H9 (cell line): Measurements from ENCODE around the gene HNRNPA3. TPM values are rescaled to one million over a fixed set of nuclear protein-coding genes. Genes with fewer than 3 reads are reported as not detected.
A peak's percentile ranks its signal among the peaks of the same experiment; 100 is the strongest.
"Not testable (repeated sequence)": the region's sequence is repeated elsewhere in the genome, so short reads cannot be mapped to it uniquely, and the experiment has no call there.

Source experiments
- DNase-seq: peaks from one replicate; pipeline ENCODE4 v3.0.0-alpha.2; 2017
- H2AFZ ChIP-seq: one replicate; pipeline ENCODE4 v1.6.1; 2013; ENCODE audit warnings: mild to moderate bottlenecking, low read length, control low read depth, moderate library complexity
- H2AK5ac ChIP-seq: 2 replicates; pipeline ENCODE4 v1.6.1; 2013; ENCODE audit warnings: low read length, control low read depth, mixed read lengths; ENCODE audit not compliant: insufficient read length
- H2BK120ac ChIP-seq: one replicate; pipeline ENCODE4 v1.6.1; 2013; ENCODE audit warnings: low read depth, mild to moderate bottlenecking, low read length, control low read depth, inconsistent platforms; ENCODE audit not compliant: poor library complexity, severe bottlenecking
- H2BK12ac ChIP-seq: 2 replicates; pipeline ENCODE4 v1.6.1; 2013; ENCODE audit warnings: low read length, control low read depth, mixed read lengths, low read depth; ENCODE audit not compliant: insufficient read length
- H2BK15ac ChIP-seq: 2 replicates; pipeline ENCODE4 v1.6.1; 2013; ENCODE audit warnings: low read depth, low read length, control low read depth
- H2BK20ac ChIP-seq: one replicate; pipeline ENCODE4 v1.6.1; 2013; ENCODE audit warnings: low read depth, mild to moderate bottlenecking, low read length, control low read depth, inconsistent platforms; ENCODE audit not compliant: poor library complexity, severe bottlenecking
- H2BK5ac ChIP-seq: 2 replicates; pipeline ENCODE4 v1.6.1; 2013; ENCODE audit warnings: low read length, control low read depth, mixed read lengths; ENCODE audit not compliant: insufficient read length
- H3K14ac ChIP-seq: 2 replicates; pipeline ENCODE4 v1.6.1; 2013; ENCODE audit warnings: low read length, control low read depth; ENCODE audit not compliant: insufficient read depth
- H3K18ac ChIP-seq: 2 replicates; pipeline ENCODE4 v1.6.1; 2013; ENCODE audit warnings: low read depth, mild to moderate bottlenecking, mixed read lengths, low read length, control low read depth; ENCODE audit not compliant: insufficient read length
- H3K23ac ChIP-seq: 2 replicates; pipeline ENCODE4 v1.6.1; 2013; ENCODE audit warnings: low read length, control low read depth, mixed read lengths, low read depth; ENCODE audit not compliant: insufficient read length
- H3K23me2 ChIP-seq: 2 replicates; pipeline ENCODE4 v1.6.1; 2013; ENCODE audit warnings: low read depth, mild to moderate bottlenecking, mixed read lengths, low read length, control low read depth; ENCODE audit not compliant: insufficient read length, poor library complexity, severe bottlenecking
- H3K27ac ChIP-seq: 2 replicates; pipeline ENCODE4 v1.5.1; 2013; ENCODE audit warnings: low read length, control low read depth, mixed read lengths, low read depth; ENCODE audit not compliant: insufficient read length
- H3K27me3 ChIP-seq: 2 replicates; pipeline ENCODE4 v1.6.1; 2013; ENCODE audit warnings: low read length, control low read depth, inconsistent platforms; ENCODE audit not compliant: insufficient read depth
- H3K4ac ChIP-seq: 2 replicates; pipeline ENCODE4 v1.6.1; 2013; ENCODE audit warnings: low read depth, mild to moderate bottlenecking, control low read depth, inconsistent platforms, low read length, moderate library complexity
- H3K4me1 ChIP-seq: 2 replicates; pipeline ENCODE4 v1.6.1; 2013; ENCODE audit warnings: low read length, control low read depth, inconsistent platforms; ENCODE audit not compliant: insufficient read depth
- H3K4me2 ChIP-seq: 2 replicates; pipeline ENCODE4 v1.6.1; 2013; ENCODE audit warnings: low read length, control low read depth, mixed read lengths; ENCODE audit not compliant: insufficient read length, insufficient read depth
- H3K56ac ChIP-seq: 2 replicates; pipeline ENCODE4 v1.6.1; 2013; ENCODE audit warnings: low read depth, mild to moderate bottlenecking, mixed read lengths, low read length, control low read depth; ENCODE audit not compliant: insufficient read length
- H3K79me1 ChIP-seq: 2 replicates; pipeline ENCODE4 v1.6.1; 2013; ENCODE audit warnings: low read depth, mild to moderate bottlenecking, moderate library complexity, low read length, control low read depth, inconsistent platforms; ENCODE audit not compliant: insufficient read depth, poor library complexity, severe bottlenecking
- H3K79me2 ChIP-seq: 2 replicates; pipeline ENCODE4 v1.6.1; 2013; ENCODE audit warnings: low read length, control low read depth, inconsistent platforms; ENCODE audit not compliant: insufficient read depth
- H3K9ac ChIP-seq: 2 replicates; pipeline ENCODE4 v1.6.1; 2013; ENCODE audit warnings: low read length, control low read depth, mixed read lengths; ENCODE audit not compliant: insufficient read length; ENCODE audit errors: extremely low read depth
- H3K9me3 ChIP-seq: one replicate; pipeline ENCODE4 v1.6.1; 2013; ENCODE audit warnings: low read depth, low read length, inconsistent platforms; ENCODE audit not compliant: control insufficient read depth
- H3T11ph ChIP-seq: one replicate; pipeline ENCODE4 v1.6.1; 2013; ENCODE audit warnings: mild to moderate bottlenecking, low read length, control low read depth, inconsistent platforms
- H4K20me1 ChIP-seq: one replicate; pipeline ENCODE4 v1.6.1; 2013; ENCODE audit not compliant: control insufficient read depth, insufficient read length, insufficient read depth
- H4K5ac ChIP-seq: 2 replicates; pipeline ENCODE4 v1.6.1; 2013; ENCODE audit warnings: low read depth, mild to moderate bottlenecking, mixed read lengths, low read length, control low read depth; ENCODE audit not compliant: insufficient read length
- H4K8ac ChIP-seq: replicated peaks from 2 replicates; pipeline ENCODE4 v1.6.1; 2013; ENCODE audit warnings: low read length, control low read depth, mixed read lengths, low read depth; ENCODE audit not compliant: insufficient read length
- H4K91ac ChIP-seq: 2 replicates; pipeline ENCODE4 v1.6.1; 2013; ENCODE audit warnings: low read depth, mild to moderate bottlenecking, moderate library complexity, mixed read lengths, low read length, control low read depth; ENCODE audit not compliant: insufficient read length
- H3K27ac Mint-ChIP-seq, 3 experiments: 2 replicates in 2 of 3; 3 replicates in 1 of 3; pipeline ENCODE4 v1.8.0; 2020 to 2021; ENCODE audit warnings: mixed read lengths in 3 of 3, mild to moderate bottlenecking in 1 of 3, moderate library complexity in 1 of 3
- H3K27me3 Mint-ChIP-seq: 2 replicates; pipeline ENCODE4 v1.8.0; 2021; ENCODE audit warnings: low read depth, mild to moderate bottlenecking, moderate library complexity, mixed read lengths
- H3K36me3 Mint-ChIP-seq, 3 experiments: 2 replicates in 2 of 3; 3 replicates in 1 of 3; pipeline ENCODE4 v1.8.0; 2020 to 2021; ENCODE audit warnings: low read depth in 3 of 3, mixed read lengths in 3 of 3; ENCODE audit not compliant: insufficient read depth in 1 of 3
- H3K4me1 Mint-ChIP-seq, 2 experiments: 2 replicates each; pipeline ENCODE4 v1.8.0; 2020; ENCODE audit warnings: mixed read lengths in 2 of 2
- H3K4me3 Mint-ChIP-seq, 2 experiments: 2 replicates in 1 of 2; 3 replicates in 1 of 2; pipeline ENCODE4 v1.8.0; 2020 to 2021; ENCODE audit warnings: mild to moderate bottlenecking in 2 of 2, mixed read lengths in 2 of 2, moderate library complexity in 1 of 2
- H3K9me3 Mint-ChIP-seq, 2 experiments: 2 replicates in 1 of 2; 3 replicates in 1 of 2; pipeline ENCODE4 v1.8.0; 2020; ENCODE audit warnings: mild to moderate bottlenecking in 2 of 2, mixed read lengths in 2 of 2, moderate library complexity in 1 of 2
- WGBS: extraction: QIAGEN DNeasy Blood & Tissue Kit; methylation state at CpG from one replicate; pipeline ENCODE4 v1.1.7; 2013; ENCODE audit warnings: missing lambda C conversion rate, low lambda C conversion rate, mixed read lengths; ENCODE audit not compliant: insufficient read length; ENCODE audit errors: extremely low coverage; 5-methylcytosine and 5-hydroxymethylcytosine counted together
- total RNA-seq: library from RNA; stranded (reverse); gene quantifications from 2 replicates; pipeline ENCODE4 v1.2.1, GENCODE V29; 2021
- TF ChIP-seq, protein P1 (sequence below): fragments of 200-600 bp; sonication (generic); conservative IDR thresholded peaks from 3 replicates; pipeline ENCODE4 v1.8.0; 2021; ENCODE audit warnings: antibody characterized with exemption, mild to moderate bottlenecking

Gene HNRNPA3
- total RNA-seq, 1 experiment from 2014 or later: 405 TPM

DNA sequence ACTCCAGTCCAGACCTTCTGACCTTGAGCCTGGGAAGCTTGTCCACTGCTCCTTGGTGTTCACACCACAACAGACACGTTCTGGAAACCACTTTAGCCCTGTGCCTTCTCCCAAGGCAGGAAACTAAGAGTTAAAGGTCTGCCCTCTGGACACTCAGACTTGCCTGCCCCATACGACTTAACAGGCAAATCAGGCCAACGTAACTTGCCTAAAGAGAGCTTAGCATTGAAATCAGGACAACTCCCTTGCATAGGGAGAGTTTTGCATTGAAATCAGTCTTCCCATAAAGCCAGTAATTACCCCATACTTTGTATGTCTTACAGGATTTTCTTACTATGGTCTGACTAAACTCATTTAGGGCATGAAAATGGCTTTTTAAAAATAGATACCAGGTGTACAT is 33.4 kb downstream of the HNRNPA3 start:
- Mint-ChIP-seq H3K27me3 (no peaks in the 10 kb centered on the region), H3K4me1 (peaks cover 47 to 50% of the 10 kb centered on the region in 2 experiments), H3K9me3 (no peaks in the 10 kb centered on the region), H3K27ac (peak overlapping the region in 2 of 3 experiments; percentile 85 to 86; a peak in 4 of 7 replicates), H3K36me3 (no peaks in the 10 kb centered on the region; a peak in 3 of 7 replicates), H3K4me3 (no peak overlapping the region)
- no peak overlapping the region for H2BK15ac ChIP-seq
- H2AFZ ChIP-seq: no peak overlapping the region
- H4K91ac ChIP-seq: no peak overlapping the region
- H2BK20ac ChIP-seq: no peak overlapping the region
- no peak overlapping the region for H3T11ph ChIP-seq
- H2BK120ac ChIP-seq: no peak overlapping the region
- H3K79me1 ChIP-seq: no peaks in the 10 kb centered on the region
- H3K27me3 ChIP-seq: no peaks in the 10 kb centered on the region
- peaks cover 2% of the 10 kb centered on the region for H4K20me1 ChIP-seq
- H3K4me2 ChIP-seq: no peak overlapping the region
- DNase-seq: no peak
- no peak overlapping the region for H3K4ac ChIP-seq
- H2BK5ac ChIP-seq: no peak overlapping the region
- no peak overlapping the region for H3K9ac ChIP-seq
- WGBS: no CpG with 5 or more reads among the region's 3 CpGs
- peaks cover 29% of the 10 kb centered on the region for H3K79me2 ChIP-seq
- peaks cover 10% of the 10 kb centered on the region; the same call in 1 of the 2 replicates for H3K4me1 ChIP-seq
- H2AK5ac ChIP-seq: no peak overlapping the region
- no peak overlapping the region for H3K18ac ChIP-seq
- H3K14ac ChIP-seq: no peak overlapping the region
- H3K23ac ChIP-seq: no peak overlapping the region
- no peak overlapping the region for H2BK12ac ChIP-seq
- TF ChIP-seq, protein P1, sequence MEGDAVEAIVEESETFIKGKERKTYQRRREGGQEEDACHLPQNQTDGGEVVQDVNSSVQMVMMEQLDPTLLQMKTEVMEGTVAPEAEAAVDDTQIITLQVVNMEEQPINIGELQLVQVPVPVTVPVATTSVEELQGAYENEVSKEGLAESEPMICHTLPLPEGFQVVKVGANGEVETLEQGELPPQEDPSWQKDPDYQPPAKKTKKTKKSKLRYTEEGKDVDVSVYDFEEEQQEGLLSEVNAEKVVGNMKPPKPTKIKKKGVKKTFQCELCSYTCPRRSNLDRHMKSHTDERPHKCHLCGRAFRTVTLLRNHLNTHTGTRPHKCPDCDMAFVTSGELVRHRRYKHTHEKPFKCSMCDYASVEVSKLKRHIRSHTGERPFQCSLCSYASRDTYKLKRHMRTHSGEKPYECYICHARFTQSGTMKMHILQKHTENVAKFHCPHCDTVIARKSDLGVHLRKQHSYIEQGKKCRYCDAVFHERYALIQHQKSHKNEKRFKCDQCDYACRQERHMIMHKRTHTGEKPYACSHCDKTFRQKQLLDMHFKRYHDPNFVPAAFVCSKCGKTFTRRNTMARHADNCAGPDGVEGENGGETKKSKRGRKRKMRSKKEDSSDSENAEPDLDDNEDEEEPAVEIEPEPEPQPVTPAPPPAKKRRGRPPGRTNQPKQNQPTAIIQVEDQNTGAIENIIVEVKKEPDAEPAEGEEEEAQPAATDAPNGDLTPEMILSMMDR: no peak
- no peak overlapping the region for H4K8ac ChIP-seq
- no peak overlapping the region for H3K27ac ChIP-seq
- H4K5ac ChIP-seq: no peak overlapping the region
- no peak overlapping the region for H3K56ac ChIP-seq
- H3K23me2 ChIP-seq: no peaks in the 10 kb centered on the region
- no peaks in the 10 kb centered on the region for H3K9me3 ChIP-seq

DNA sequence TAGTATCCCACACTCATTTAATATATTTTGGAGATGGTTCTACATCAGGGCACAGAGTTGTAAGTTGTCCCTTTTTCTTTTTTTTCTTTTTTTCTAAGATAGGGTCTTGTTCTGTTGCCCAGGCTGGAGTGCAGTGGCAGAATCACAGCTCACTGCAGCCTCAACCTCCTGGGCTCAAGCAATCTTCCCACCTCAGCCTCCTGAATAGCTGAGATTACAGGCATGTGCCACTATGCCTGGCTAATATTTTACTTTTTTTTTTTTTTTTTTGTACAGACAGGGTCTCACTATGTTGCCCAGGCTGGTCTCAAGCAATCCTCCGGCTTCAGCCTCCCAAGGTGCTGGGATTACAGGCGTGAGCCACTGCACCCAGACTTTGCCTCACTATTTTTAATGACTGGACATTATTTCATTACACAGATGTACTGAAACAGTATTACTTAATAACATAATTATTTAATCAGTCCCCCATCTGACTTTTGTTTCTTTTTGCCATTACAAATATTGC is 34.0 kb downstream of the HNRNPA3 start:
- not testable (repeated sequence) for H4K5ac ChIP-seq, H3K27ac ChIP-seq, H2BK12ac ChIP-seq, H3K4me2 ChIP-seq, H3K23me2 ChIP-seq, H3K56ac ChIP-seq, H2BK120ac ChIP-seq, H3K4ac ChIP-seq, H3K18ac ChIP-seq, H4K8ac ChIP-seq, DNase-seq, H3K9me3 Mint-ChIP-seq, H3K36me3 Mint-ChIP-seq, H3K27me3 Mint-ChIP-seq, H3K9me3 ChIP-seq, H4K20me1 ChIP-seq, H2BK20ac ChIP-seq, H3T11ph ChIP-seq, H3K79me1 ChIP-seq, H3K14ac ChIP-seq, H2AK5ac ChIP-seq, H3K9ac ChIP-seq, H3K27me3 ChIP-seq, H4K91ac ChIP-seq, H3K4me3 Mint-ChIP-seq, H2BK15ac ChIP-seq, H2AFZ ChIP-seq, H3K23ac ChIP-seq, H2BK5ac ChIP-seq, H3K4me1 ChIP-seq
- Mint-ChIP-seq H3K4me1 (peaks cover 47 to 54% of the 10 kb centered on the region in 2 experiments), H3K27ac (peak overlapping the region in 1 of 3 experiments; percentile 61; a peak in 2 of 7 replicates)
- peaks cover 33% of the 10 kb centered on the region for H3K79me2 ChIP-seq
- WGBS: no CpG with 5 or more reads among the region's 2 CpGs
